Cardiac fibroblast (primary cell): ENCODE data around the gene SMURF1.

Experiments used
- DNase-seq, 2 donors: peaks; one replicate each; pipeline versions ENCODE4 v3.0.0 to v3.0.0-alpha.2; 2010; ENCODE audit warnings: low read depth in 2 of 2
- H3K4me3 ChIP-seq, 2 donors: replicated peaks in 1 of 2; 1 replicate in 1 of 2; 2 replicates in 1 of 2; pipeline ENCODE4 v1.5.1; 2011; ENCODE audit warnings: low read depth in 2 of 2, low read length in 2 of 2, mild to moderate bottlenecking in 2 of 2, moderate library complexity in 1 of 2
- TF ChIP-seq, protein P1 (sequence below): IDR thresholded peaks from one replicate; pipeline ENCODE4 v1.5.1; 2011; ENCODE audit warnings: low read depth, mild to moderate bottlenecking, low read length, inconsistent platforms

Gene SMURF1

DNA sequence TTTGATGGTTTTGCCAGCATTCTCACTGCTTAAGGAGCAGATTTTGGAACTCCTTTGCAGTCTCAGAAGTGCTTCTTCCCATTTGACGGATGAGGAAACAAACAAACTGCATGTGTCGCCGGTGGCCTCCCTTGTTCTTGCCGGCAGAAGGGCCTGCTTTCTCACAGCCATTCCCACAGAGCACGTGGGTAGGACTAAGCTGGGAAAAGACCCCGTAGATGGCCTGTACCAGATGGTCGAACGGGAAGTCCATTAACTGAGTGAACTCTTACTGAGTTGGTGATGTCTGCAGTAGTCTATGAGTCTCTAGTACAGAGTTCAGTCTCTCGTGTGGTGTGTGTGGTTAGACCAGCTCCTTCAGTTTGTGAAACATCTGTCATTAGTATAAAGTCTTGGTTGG lies 133.6 kb downstream of the SMURF1 start:
- TF ChIP-seq, protein P1, sequence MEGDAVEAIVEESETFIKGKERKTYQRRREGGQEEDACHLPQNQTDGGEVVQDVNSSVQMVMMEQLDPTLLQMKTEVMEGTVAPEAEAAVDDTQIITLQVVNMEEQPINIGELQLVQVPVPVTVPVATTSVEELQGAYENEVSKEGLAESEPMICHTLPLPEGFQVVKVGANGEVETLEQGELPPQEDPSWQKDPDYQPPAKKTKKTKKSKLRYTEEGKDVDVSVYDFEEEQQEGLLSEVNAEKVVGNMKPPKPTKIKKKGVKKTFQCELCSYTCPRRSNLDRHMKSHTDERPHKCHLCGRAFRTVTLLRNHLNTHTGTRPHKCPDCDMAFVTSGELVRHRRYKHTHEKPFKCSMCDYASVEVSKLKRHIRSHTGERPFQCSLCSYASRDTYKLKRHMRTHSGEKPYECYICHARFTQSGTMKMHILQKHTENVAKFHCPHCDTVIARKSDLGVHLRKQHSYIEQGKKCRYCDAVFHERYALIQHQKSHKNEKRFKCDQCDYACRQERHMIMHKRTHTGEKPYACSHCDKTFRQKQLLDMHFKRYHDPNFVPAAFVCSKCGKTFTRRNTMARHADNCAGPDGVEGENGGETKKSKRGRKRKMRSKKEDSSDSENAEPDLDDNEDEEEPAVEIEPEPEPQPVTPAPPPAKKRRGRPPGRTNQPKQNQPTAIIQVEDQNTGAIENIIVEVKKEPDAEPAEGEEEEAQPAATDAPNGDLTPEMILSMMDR, result no peak
- no peak for DNase-seq

DNA sequence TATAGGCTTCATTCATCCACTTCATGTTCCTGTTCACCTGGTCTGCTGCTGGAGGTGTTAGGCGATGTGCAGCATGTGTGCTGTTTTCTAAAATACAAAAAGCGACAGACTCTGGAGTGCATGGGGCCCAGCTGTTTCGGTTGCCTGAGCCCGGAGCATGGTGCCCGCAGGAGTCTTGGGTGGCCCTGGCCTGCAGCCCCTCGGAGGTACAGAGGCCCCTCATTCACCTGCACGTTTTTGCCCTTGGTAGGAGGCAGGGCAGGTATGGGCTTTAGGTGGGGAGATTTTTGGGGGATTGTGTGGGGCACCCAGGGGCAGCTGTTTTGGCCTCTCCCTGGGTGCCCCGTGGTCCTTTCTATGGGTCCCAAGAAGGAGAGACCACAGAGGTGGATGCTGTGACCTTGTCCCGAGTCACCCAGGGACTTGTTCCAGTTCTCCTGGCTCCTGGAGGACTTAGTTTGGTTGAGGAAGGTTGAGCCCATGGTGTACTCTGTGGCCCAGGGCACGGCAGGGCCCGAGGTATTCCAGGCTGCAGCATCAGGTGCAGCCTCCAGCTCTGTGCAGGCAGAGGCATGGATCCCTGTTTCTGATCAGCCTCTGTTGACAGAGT lies 134.9 kb downstream of the SMURF1 start:
- no peak overlapping the region for H3K4me3 ChIP-seq
- TF ChIP-seq, protein P1, result no peak
- no peak for DNase-seq

More for the DNA sequence above, 133.6 kb downstream of the SMURF1 start:
- H3K4me3 ChIP-seq, result no peak overlapping the region

DNA sequence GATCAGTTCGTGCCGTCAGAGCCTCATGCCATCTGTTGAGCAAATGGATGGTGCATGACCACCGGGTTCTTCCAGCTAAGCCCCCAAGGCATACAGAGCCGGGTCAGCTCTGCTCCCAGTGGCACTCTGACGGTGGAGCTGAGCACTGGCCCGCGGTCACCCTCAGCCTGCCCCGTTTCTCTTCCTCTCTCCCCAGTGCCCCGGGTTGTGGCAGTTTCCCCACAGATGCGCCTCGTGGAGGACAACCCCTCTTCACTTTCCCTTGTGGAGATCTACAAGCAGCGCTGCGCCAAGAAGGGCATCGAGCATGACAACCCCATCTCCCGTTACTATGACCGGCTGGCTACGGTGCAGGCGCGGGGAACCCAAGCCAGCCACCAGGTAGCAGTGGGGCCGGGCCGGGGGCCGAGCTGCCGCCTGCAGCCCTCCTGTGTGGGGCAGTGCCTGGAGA lies 135.7 kb downstream of the SMURF1 start:
- TF ChIP-seq, protein P1, result no peak
- DNase-seq, result no peak
- H3K4me3 ChIP-seq, result no peak overlapping the region

DNA sequence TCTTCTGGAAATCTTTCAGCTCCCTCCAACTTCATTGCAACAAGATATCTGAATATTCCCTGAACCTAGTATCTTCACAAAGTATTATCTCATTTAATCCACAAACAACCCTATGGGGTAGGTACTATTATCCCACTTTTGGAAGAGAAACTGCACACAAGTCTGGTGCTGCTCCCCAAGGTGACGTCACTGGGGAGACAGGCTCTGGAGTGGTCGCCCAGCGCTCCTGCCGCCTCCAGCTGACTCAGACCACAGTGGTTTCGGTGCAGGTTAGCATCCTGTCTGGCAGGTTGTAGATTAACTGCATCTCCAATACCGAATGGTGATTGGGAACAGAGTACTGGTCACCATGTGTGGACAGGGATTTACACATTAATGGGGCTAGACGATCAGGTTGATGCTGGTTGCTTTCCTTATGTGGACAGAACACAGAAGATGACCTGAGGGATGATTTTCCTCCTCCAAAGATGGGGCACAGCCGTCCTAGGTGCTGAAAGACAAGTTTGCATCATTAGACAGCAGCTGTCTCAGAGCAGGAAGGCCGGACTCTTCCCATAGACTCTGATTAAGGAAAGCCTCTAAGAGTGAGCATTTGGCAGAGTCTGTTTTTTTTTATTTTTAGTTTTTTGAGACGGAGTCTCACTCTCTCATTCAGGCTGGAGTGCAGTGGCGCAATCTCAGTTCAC lies 137.0 kb downstream of the SMURF1 start:
- no peak overlapping the region for H3K4me3 ChIP-seq
- TF ChIP-seq, protein P1, result no peak
- DNase-seq, result no peak

DNA sequence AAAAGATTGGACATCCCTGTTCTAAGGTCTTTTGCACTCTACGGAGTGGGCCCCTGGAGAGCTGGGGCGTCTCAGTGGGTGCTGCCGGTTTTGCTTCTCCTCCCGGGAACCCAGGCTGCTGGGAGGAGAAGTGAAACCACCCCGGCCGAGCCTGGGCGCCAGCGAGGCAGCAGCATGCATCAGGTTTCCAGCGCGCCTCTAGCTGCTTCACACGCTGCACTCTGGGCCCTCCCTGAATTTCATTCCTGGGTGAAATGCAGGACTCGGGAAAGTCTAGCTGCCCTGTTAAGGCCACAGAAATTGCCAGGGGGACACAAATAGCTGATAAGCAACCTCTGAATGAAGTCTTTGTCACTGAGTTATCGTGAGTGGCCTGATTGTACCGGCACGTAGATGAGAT lies 138.1 kb downstream of the SMURF1 start:
- TF ChIP-seq, protein P1, result no peak
- DNase-seq, result no peak
- no peak overlapping the region for H3K4me3 ChIP-seq

DNA sequence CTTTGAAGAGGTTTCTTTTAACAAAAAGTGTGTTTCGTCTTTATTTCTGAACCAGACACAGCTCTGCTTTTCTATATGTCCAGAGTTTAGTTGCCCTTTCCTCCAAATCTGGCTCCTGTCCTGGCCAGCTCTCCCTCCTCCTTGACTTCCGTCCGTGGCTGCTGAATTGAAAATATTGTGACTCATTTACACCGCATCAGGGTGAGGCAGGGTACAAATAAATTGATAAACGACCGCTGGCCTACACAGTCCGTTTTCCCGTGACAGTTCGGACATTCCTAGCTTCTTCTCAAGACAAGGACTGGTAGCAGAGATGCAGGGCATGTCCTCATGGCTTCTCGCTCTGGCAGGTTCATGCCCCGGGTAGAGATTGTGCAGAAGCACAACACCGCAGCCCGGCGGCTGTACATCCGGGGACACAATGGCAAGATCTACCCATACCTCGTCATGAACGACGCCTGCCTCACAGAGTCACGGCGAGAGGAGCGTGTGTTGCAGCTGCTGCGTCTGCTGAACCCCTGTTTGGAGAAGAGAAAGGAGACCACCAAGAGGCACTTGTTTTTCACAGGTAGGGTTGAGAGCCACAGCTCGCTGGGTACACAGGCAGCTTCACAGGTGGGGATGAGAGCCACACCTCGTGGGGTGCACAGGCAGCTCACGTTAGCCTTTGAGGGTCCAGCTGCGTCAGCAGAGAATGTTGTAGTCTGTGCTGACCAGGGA lies 139.0 kb downstream of the SMURF1 start:
- TF ChIP-seq, protein P1, result no peak
- no peak for DNase-seq
- H3K4me3 ChIP-seq, result no peak overlapping the region
